NCI-H1694 treated with DMSO at 0.1 percent for 48 hours (cell line): Measurements from ENCODE around the gene NOX3.
A peak's percentile ranks its signal among the peaks of the same experiment; 100 is the strongest.

Source experiments
- DNase-seq: peaks from one replicate; lab custom pipeline; 2025; lab: John Stamatoyannopoulos, UW

NOX3 gene

DNA sequence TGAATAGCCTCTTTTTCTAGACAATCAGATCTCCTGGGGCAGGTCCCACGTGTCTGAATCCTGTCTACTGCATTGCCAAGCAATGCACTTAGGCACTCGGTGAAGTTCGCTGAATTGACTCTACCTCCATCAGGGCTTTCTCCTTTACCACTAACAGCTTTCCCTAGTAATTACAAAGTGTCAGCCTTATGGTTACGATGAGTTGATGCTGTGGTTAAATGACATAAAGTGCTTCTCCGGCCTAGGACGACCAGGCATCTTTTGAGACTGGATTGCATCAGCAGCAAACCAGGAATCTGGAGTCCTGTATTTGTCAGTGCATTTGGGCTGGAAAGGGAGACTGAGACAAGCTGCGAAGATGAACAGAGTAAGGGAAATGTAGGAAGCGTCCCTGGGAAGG lies 21.5 kb downstream of the NOX3 start:
- no peak for DNase-seq

DNA sequence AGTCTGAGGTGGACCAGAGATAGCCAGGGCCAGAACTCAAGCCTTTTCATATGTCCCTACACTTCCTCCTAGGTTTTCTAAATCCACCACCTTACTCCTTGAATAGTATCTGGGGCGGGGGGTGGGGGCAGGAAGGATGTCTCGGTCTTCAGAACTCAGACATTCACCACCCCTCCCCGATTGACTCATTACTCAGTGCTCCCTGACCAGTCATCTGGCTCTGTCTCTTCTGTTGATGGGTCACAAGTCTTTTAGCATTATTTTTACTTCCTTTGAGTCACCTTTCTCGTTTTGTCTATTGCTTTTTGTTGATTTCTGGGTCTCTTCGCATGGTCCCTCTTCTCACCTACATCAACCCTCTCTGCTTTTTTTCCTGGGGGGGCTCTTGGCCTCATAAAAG lies 23.3 kb downstream of the NOX3 start:
- DNase-seq = no peak

- DNase-seq = no peak
These were observed 26.2 kb downstream of the NOX3 start for GRCh38 chr6:155429321-155429893.

GRCh38 chr6:155426408-155426945 lies 29.2 kb downstream of the NOX3 start:
- no peak for DNase-seq

DNA sequence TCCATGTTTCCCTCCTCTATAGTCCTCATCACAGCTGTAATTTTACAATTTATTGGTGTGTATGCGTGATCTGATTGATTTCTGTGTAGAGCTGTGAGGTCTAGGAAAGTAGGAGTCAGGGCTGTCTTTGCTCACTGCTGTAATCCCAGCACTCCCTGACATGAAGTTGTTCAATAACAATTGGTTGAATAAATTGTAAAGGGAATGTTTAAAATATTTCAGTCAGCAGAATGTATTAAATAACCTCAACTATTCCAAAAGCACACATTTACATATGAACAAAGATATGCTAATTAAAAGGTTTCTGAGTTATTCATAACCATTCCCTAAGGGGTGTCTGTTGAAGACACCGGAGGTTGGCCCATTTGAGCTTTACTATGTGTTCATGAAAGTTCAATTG lies 31.5 kb downstream of the NOX3 start:
- DNase-seq = no peak

- DNase-seq = no peak
These were observed 33.0 kb downstream of the NOX3 start for GRCh38 chr6:155422635-155423034.

- DNase-seq = no peak
These were observed 35.1 kb downstream of the NOX3 start for GRCh38 chr6:155420492-155420891.

DNA sequence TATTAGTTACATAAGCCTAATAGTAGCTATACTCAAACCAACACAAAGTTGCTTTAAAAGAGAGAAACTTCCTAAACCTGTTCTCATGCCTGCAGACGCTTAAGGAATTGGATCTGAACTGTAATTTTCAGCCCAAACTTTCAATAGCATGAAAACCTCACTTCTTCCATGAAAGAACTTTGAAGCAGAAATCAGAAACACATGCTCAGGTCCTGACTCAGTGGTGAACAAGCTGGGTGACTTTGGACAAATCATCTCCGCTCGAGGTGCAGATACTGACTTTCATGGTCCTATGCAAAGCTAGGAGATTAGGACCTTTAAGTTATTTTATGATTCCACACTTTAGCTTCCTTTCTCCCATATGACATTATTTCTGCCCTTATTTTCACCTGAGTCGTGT lies 36.5 kb downstream of the NOX3 start:
- DNase-seq = no peak

- DNase-seq = no peak
These were observed 37.5 kb downstream of the NOX3 start for GRCh38 chr6:155418017-155418761.

- no peak for DNase-seq
These were observed 38.2 kb downstream of the NOX3 start for GRCh38 chr6:155417454-155417853.

- DNase-seq = no peak
These were observed 39.7 kb downstream of the NOX3 start for GRCh38 chr6:155415953-155416352.

DNA sequence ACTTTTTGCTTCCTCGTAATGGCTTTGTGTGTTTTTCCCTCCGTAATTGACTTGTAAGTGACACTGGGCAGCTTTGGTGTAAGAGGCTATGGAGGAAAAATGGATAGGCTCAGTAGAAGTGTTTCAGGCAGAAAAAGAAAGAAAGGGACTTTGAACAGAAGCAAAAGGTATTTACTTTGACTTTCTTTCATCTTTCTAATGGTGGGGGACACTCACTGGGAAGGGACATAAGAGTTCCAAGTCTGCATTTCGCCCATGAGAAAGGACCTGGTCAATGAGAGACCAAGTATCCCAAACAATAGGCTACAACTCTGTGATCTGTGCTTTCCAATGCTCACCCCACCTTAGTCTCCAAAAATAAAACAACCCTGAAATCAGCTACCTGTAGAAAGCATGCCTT lies 41.6 kb downstream of the NOX3 start:
- DNase-seq = no peak

- DNase-seq = no peak
These were observed 43.3 kb downstream of the NOX3 start for GRCh38 chr6:155412335-155412734.

DNA sequence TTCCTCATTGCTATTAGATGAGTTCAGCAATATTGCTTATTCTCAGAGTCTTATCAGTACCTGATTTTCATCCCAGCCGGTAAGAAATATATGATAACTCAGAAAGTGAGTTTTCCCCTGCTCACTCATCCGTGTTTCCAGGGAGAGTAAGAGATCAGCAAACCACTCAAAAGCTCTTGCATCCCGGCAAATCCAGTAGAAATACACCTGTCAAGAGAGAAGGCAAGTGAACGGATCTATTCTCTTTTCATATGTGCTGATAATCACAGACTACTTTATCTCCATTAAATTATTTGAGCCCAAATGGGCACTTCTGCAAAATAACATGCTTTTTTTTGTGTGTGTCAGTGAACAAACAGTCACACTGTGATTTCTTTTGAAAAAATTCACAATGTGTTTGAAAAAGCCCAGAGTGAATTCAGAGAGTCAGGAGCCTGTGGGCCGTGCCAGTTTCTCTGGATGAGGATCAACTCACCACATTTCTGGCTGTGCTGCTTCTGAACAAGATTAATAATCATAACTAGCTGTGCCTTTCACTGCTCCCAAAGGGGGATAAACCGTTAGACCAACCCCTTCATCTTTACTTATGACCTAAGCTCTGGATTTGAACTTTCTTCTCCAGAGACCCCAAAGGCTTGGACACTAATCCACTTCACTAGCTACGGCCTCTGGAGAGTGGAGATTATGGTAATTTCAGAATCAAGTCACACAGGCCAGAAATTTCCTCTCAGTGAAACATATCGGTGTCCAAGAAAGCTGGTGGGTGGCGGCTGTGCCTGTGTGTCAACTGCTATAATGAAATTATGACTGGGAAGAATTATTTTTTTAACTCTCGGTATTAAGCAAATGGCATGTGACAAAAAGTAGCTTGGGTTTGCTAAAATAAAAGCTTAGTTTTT lies 44.2 kb downstream of the NOX3 start:
- no peak for DNase-seq

GRCh38 chr6:155409391-155409790 lies 46.2 kb downstream of the NOX3 start:
- DNase-seq = peak; percentile 65

- no peak for DNase-seq
These were observed 46.7 kb downstream of the NOX3 start for GRCh38 chr6:155408981-155409380.

- DNase-seq = no peak
These were observed 47.4 kb downstream of the NOX3 start for GRCh38 chr6:155408231-155408630.

- no peak for DNase-seq
These were observed 48.8 kb downstream of the NOX3 start for GRCh38 chr6:155406801-155407200.

- DNase-seq = no peak
These were observed 50.7 kb downstream of the NOX3 start for GRCh38 chr6:155404937-155405336.

GRCh38 chr6:155402656-155403304 lies 52.9 kb downstream of the NOX3 start:
- DNase-seq = no peak

DNA sequence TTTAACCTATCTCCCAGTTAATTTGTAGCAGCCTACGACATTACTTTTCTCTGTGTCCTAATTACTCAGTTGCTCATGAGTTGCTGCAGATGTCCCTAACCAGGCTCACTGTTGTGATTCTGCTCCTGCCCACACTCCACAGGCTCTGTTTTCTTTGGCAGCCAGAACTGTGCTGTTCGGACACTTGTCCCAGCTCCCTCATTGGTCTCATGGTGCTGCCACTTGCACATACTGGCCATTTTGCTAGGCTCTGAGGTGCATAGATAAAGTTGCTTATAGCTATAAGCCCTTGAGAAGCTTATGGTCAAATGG lies 55.0 kb downstream of the NOX3 start:
- no peak for DNase-seq
